GM12878 (cell line): ENCODE results near the gene CDRT15.
"Not testable (repeated sequence)": the region's sequence is repeated elsewhere in the genome, so short reads cannot be mapped to it uniquely, and the experiment has no call there.

Source experiments
- CHD2 ChIP-seq: IDR thresholded peaks from 2 replicates; pipeline ENCODE4 v1.6.1; 2011; ENCODE audit warnings: low read depth, low read length, improper control_type of control experiment, borderline replicate concordance
- EZH2 ChIP-seq: IDR thresholded peaks from 2 replicates; pipeline ENCODE4 v1.6.1; 2012; ENCODE audit warnings: low read depth, mild to moderate bottlenecking, control low read depth, inconsistent platforms, low read length, borderline replicate concordance; ENCODE audit not compliant: control insufficient read depth
- POLR2A ChIP-seq: IDR thresholded peaks from 2 replicates; pipeline ENCODE4 v1.6.1; 2011; ENCODE audit warnings: low read depth, mild to moderate bottlenecking, low read length
- POLR2AphosphoS5 ChIP-seq: IDR thresholded peaks from 2 replicates; pipeline ENCODE4 v1.6.1; 2011; ENCODE audit warnings: mild to moderate bottlenecking, low read length, inconsistent platforms
- SP1 ChIP-seq: IDR thresholded peaks from one replicate; pipeline ENCODE4 v1.6.1; 2011; ENCODE audit warnings: low read depth, low read length
- TF ChIP-seq, protein P1 (sequence below), 3 experiments: IDR thresholded peaks in 2 of 3; conservative IDR thresholded peaks in 1 of 3; 2 replicates each; pipeline ENCODE4 v1.5.1; 2011; ENCODE audit warnings: low read depth in 3 of 3, low read length in 3 of 3, mild to moderate bottlenecking in 3 of 3, control low read depth in 2 of 3, moderate library complexity in 2 of 3, inconsistent platforms in 1 of 3, mixed read lengths in 1 of 3; ENCODE audit not compliant: control insufficient read depth in 2 of 3, insufficient read depth in 1 of 3; ENCODE audit errors: extremely low read depth in 1 of 3

GRCh38 chr17:14186443-14186842 lies 50.2 kb downstream of the CDRT15 start:
- TF ChIP-seq POLR2A, POLR2AphosphoS5, EZH2, CHD2, SP1: not testable (repeated sequence)
- TF ChIP-seq, protein P1, sequence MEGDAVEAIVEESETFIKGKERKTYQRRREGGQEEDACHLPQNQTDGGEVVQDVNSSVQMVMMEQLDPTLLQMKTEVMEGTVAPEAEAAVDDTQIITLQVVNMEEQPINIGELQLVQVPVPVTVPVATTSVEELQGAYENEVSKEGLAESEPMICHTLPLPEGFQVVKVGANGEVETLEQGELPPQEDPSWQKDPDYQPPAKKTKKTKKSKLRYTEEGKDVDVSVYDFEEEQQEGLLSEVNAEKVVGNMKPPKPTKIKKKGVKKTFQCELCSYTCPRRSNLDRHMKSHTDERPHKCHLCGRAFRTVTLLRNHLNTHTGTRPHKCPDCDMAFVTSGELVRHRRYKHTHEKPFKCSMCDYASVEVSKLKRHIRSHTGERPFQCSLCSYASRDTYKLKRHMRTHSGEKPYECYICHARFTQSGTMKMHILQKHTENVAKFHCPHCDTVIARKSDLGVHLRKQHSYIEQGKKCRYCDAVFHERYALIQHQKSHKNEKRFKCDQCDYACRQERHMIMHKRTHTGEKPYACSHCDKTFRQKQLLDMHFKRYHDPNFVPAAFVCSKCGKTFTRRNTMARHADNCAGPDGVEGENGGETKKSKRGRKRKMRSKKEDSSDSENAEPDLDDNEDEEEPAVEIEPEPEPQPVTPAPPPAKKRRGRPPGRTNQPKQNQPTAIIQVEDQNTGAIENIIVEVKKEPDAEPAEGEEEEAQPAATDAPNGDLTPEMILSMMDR (IDR thresholded peaks at IDR 0.05 in 2 of 3, conservative IDR thresholded peaks at IDR 0.05 in 1 of 3; ENCODE audit: control insufficient read depth in 2 of 3, extremely low read depth in 1 of 3, insufficient read depth in 1 of 3, low read depth in 3 of 3, low read length in 3 of 3) = not testable (repeated sequence)
